ENCODE results near the gene YIPF6.
"Not testable (repeated sequence)": the region's sequence is repeated elsewhere in the genome, so short reads cannot be mapped to it uniquely, and the experiment has no call there.

Gene YIPF6

GRCh38 chrX:68498508-68499379, at the start of gene YIPF6:
TSS of gene YIPF6 (plus strand) at chrX:68499051. CDS start at chrX:68499067, 16 bp downstream.
- DNase-seq: peak; percentile 20

- no peak for DNase-seq
These were observed 47.1 kb upstream of the YIPF6 start for GRCh38 chrX:68451720-68452119.

GRCh38 chrX:68454476-68455150, 44.2 kb upstream of the YIPF6 start:
- no peak for DNase-seq

- no peak for DNase-seq
These were observed 43.7 kb upstream of the YIPF6 start for GRCh38 chrX:68455151-68455510.

- DNase-seq: no peak
These were observed 37.8 kb upstream of the YIPF6 start for GRCh38 chrX:68461093-68461492.

- DNase-seq: no peak
These were observed 37.3 kb upstream of the YIPF6 start for GRCh38 chrX:68461576-68461975.

GRCh38 chrX:68462197-68462596, 36.7 kb upstream of the YIPF6 start:
- no peak for DNase-seq

- DNase-seq: no peak
These were observed 36.2 kb upstream of the YIPF6 start for GRCh38 chrX:68462653-68463052.

GRCh38 chrX:68463880-68464279, 35.0 kb upstream of the YIPF6 start:
- DNase-seq: no peak

GRCh38 chrX:68464796-68465195, 34.1 kb upstream of the YIPF6 start:
- no peak for DNase-seq

GRCh38 chrX:68480969-68481368, 17.9 kb upstream of the YIPF6 start:
- DNase-seq: no peak

- DNase-seq: not testable (repeated sequence)
These were observed 12.7 kb upstream of the YIPF6 start for GRCh38 chrX:68486198-68486597.

GRCh38 chrX:68487254-68487653, 11.6 kb upstream of the YIPF6 start:
- no peak for DNase-seq

GRCh38 chrX:68487924-68488323, 10.9 kb upstream of the YIPF6 start:
- DNase-seq: no peak

- DNase-seq: no peak
These were observed 10.2 kb upstream of the YIPF6 start for GRCh38 chrX:68488657-68489056.

- DNase-seq: no peak
These were observed 8.2 kb upstream of the YIPF6 start for GRCh38 chrX:68490644-68491043.

- DNase-seq: no peak
These were observed 6.3 kb upstream of the YIPF6 start for GRCh38 chrX:68492583-68492982.

GRCh38 chrX:68493776-68494175, 5.1 kb upstream of the YIPF6 start:
- DNase-seq: not testable (repeated sequence)

GRCh38 chrX:68498044-68498507, 775 bp upstream of the YIPF6 start:
- DNase-seq: no peak

- no peak for DNase-seq
These were observed 973 bp downstream of the YIPF6 start for GRCh38 chrX:68499543-68500504.

- no peak for DNase-seq
These were observed 5.2 kb downstream of the YIPF6 start for GRCh38 chrX:68503836-68504636.

GRCh38 chrX:68506649-68507048, 7.8 kb downstream of the YIPF6 start:
- DNase-seq: no peak
